ENCODE data around the gene PCSK5.

Gene PCSK5

DNA sequence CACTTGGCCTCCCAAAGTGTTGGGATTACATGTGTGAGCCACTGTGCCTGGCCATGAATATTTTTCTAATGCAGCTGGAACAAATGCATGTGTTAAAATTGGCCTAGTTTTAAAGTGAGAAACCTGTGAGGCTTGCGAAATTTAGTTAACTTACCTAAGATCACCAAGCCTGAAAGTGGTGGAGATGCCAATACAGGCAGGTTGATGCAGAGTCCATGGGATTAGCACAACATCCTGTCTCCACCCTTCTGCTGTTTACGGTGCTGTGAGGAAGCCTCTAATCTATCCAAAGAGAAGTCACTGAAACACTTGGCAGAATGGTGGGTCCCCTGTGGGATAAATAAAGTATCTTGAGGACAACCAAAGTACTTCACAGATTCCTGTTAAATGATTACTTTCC, 98.2 kb downstream of the PCSK5 start:
- no peaks in the 10 kb centered on the region for H3K9me2 ChIP-seq (replicated peaks; ENCODE audit: insufficient read depth, low read length)

DNA sequence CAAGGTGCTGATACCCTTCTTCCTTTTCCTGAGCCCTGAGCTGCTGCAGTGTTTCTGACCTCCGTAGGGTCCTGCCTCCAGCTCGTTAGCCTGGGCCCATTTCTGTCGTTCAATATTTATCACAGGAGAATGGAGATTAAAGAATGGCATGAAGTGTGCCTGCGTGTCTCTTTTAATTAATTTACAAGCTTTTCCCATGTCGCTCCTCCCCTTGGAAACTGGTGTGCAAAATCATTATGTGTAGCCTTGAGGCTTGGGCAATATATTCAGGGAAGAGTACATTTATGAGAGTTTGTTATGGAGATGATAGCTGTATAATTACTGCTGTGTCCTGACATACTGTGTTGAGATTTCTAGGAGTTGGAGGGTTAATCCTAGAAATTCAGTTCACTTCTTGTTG, 99.7 kb downstream of the PCSK5 start:
- TF ChIP-seq, protein P1, sequence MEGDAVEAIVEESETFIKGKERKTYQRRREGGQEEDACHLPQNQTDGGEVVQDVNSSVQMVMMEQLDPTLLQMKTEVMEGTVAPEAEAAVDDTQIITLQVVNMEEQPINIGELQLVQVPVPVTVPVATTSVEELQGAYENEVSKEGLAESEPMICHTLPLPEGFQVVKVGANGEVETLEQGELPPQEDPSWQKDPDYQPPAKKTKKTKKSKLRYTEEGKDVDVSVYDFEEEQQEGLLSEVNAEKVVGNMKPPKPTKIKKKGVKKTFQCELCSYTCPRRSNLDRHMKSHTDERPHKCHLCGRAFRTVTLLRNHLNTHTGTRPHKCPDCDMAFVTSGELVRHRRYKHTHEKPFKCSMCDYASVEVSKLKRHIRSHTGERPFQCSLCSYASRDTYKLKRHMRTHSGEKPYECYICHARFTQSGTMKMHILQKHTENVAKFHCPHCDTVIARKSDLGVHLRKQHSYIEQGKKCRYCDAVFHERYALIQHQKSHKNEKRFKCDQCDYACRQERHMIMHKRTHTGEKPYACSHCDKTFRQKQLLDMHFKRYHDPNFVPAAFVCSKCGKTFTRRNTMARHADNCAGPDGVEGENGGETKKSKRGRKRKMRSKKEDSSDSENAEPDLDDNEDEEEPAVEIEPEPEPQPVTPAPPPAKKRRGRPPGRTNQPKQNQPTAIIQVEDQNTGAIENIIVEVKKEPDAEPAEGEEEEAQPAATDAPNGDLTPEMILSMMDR (IDR thresholded peaks at IDR 0.05; ENCODE audit: low read length) = no peak
- no peak for TF ChIP-seq EZH2 (optimal IDR thresholded peaks at IDR 0.05; ENCODE audit: low read depth, low read length)
- TF ChIP-seq EZH2phosphoT487 (IDR thresholded peaks at IDR 0.05; ENCODE audit: low read length) = no peak
- H3K27ac ChIP-seq (ENCODE audit: low read length) = no peak overlapping the region

More for the DNA sequence above, 98.2 kb downstream of the PCSK5 start:
- Histone ChIP-seq H3K4me2 (ENCODE audit: low read depth, low read length) (no peak overlapping the region), H3K4me1 (ENCODE audit: low read length) (no peaks in the 10 kb centered on the region), H3K9me3 (replicated peaks; ENCODE audit: insufficient read depth, low read length) (no peaks in the 10 kb centered on the region), H3K27me3 (replicated peaks; ENCODE audit: insufficient read depth, low read length) (no peaks in the 10 kb centered on the region), H3K27ac (ENCODE audit: low read length) (no peak overlapping the region), H3K36me3 (replicated peaks; ENCODE audit: insufficient read depth, low read length) (no peaks in the 10 kb centered on the region), H3F3A (ENCODE audit: insufficient read depth, low read length) (no peaks in the 10 kb centered on the region), H3K79me2 (ENCODE audit: low read length) (no peaks in the 10 kb centered on the region), H4K20me1 (ENCODE audit: insufficient read depth, low read length) (no peaks in the 10 kb centered on the region), H2AFZ (ENCODE audit: low read length) (no peak overlapping the region), H3K9ac (ENCODE audit: low read length) (no peak overlapping the region), H3K4me3 (ENCODE audit: low read length) (no peak overlapping the region)
- no peak for TF ChIP-seq EZH2 (optimal IDR thresholded peaks at IDR 0.05; ENCODE audit: low read depth, low read length)
- DNase-seq = no peak

DNA sequence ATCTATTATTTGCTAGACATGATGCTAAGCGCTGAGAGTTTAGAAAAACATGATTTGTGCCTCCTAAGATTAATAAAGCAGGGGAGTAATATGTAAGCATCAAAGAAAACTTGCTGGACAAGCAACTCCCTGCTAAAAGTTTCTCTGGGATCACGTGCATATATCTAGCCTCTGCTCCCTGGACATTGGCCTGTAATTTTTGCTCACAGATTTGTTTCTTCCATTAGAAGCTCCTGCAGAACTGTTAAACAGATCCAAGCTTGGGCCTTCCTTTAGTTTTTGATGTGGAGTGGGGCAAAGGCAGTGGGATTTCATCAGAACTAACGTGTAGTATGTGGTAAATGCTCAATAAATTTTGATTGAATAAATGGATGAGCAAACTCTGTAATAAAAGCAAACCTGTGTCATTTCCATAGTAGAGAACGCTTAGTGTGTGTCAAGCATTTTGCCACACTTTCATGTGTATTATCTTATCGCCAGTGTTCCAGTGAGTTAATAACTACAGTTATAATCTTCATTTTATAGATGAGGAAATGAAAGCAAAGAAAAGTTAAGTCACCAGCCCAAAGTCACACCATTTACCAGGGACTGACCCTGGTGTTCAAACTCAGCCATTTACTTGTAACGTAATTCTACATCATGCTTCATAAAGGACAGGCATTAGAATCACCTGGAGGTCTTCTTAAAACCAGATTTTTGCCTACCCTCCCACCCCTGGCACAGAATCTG, 100.3 kb downstream of the PCSK5 start:
- H3K79me2 ChIP-seq (ENCODE audit: low read length) = no peaks in the 10 kb centered on the region
- H3K27me3 ChIP-seq (replicated peaks; ENCODE audit: insufficient read depth, low read length) = no peaks in the 10 kb centered on the region
- TF ChIP-seq, protein P1 (IDR thresholded peaks at IDR 0.05; ENCODE audit: low read length) = no peak
- no peak for TF ChIP-seq EZH2 (optimal IDR thresholded peaks at IDR 0.05; ENCODE audit: low read depth, low read length)
- no peak for TF ChIP-seq EZH2phosphoT487 (IDR thresholded peaks at IDR 0.05; ENCODE audit: low read length)
- H3K9me2 ChIP-seq (replicated peaks; ENCODE audit: insufficient read depth, low read length) = no peaks in the 10 kb centered on the region
- no peak for DNase-seq
- no peak overlapping the region for H3K9ac ChIP-seq (ENCODE audit: low read length)
- H4K20me1 ChIP-seq (ENCODE audit: insufficient read depth, low read length) = no peaks in the 10 kb centered on the region
- H3K4me2 ChIP-seq (ENCODE audit: low read depth, low read length) = no peak overlapping the region
- no peak overlapping the region for H3K27ac ChIP-seq (ENCODE audit: low read length)
- no peaks in the 10 kb centered on the region for H3K4me1 ChIP-seq (ENCODE audit: low read length)
- H3F3A ChIP-seq (ENCODE audit: insufficient read depth, low read length) = no peaks in the 10 kb centered on the region
- no peak overlapping the region for H2AFZ ChIP-seq (ENCODE audit: low read length)
- H3K9me3 ChIP-seq (replicated peaks; ENCODE audit: insufficient read depth, low read length) = no peaks in the 10 kb centered on the region
- no peaks in the 10 kb centered on the region for H3K36me3 ChIP-seq (replicated peaks; ENCODE audit: insufficient read depth, low read length)
- H3K4me3 ChIP-seq (ENCODE audit: low read length) = no peak overlapping the region

More for the DNA sequence above, 99.7 kb downstream of the PCSK5 start:
- no peak overlapping the region for H3K4me3 ChIP-seq (ENCODE audit: low read length)
- no peaks in the 10 kb centered on the region for H3K27me3 ChIP-seq (replicated peaks; ENCODE audit: insufficient read depth, low read length)
- H3K4me2 ChIP-seq (ENCODE audit: low read depth, low read length) = no peak overlapping the region
- H4K20me1 ChIP-seq (ENCODE audit: insufficient read depth, low read length) = no peaks in the 10 kb centered on the region
- no peaks in the 10 kb centered on the region for H3F3A ChIP-seq (ENCODE audit: insufficient read depth, low read length)
- H2AFZ ChIP-seq (ENCODE audit: low read length) = no peak overlapping the region
- H3K36me3 ChIP-seq (replicated peaks; ENCODE audit: insufficient read depth, low read length) = no peaks in the 10 kb centered on the region
- no peak overlapping the region for H3K9ac ChIP-seq (ENCODE audit: low read length)
- no peak for DNase-seq
- no peaks in the 10 kb centered on the region for H3K79me2 ChIP-seq (ENCODE audit: low read length)
- no peaks in the 10 kb centered on the region for H3K9me3 ChIP-seq (replicated peaks; ENCODE audit: insufficient read depth, low read length)
- no peaks in the 10 kb centered on the region for H3K4me1 ChIP-seq (ENCODE audit: low read length)
- H3K9me2 ChIP-seq (replicated peaks; ENCODE audit: insufficient read depth, low read length) = no peaks in the 10 kb centered on the region
